OCI-LY3 (cell line): ENCODE results near the gene SLC25A10.

Experiments
- CTCF ChIP-seq: fragments of 200-600, 300-600 bp; sonication (generic); IDR thresholded peaks from 2 replicates; pipeline ENCODE4 v1.5.1; 2014; ENCODE audit warnings: antibody characterized with exemption, low read length, low read depth
- EZH2phosphoT487 ChIP-seq: fragments of 200-600 bp; shearing (Covaris generic); IDR thresholded peaks from 2 replicates; pipeline ENCODE4 v1.6.1; 2018; ENCODE audit warnings: antibody characterized with exemption, mixed run types, low read depth

DNA sequence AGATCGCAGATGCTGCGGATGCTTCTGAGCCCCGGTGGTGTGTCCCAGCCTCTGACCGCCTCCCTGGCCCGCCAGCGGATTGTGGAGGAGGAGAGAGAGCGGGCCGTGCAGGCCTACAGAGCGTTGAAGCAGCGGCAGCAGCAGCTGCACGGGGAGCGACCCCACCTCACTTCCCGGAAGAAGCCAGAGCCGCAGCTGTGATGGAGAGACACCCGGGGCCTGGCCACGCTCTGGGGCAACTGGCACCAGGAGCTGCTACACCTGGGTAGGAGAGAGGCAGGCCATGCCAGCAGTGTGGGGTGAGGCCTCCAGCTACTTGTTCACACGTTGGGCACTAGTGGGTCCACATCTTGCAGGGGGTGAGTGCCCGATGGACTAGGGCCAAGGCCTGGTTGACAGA is 39.6 kb upstream of the SLC25A10 start:
- TF ChIP-seq CTCF (no peak), EZH2phosphoT487 (no peak)
